WERI-Rb-1 (cell line): ENCODE measurements around the gene POR.
"Not testable (repeated sequence)": the region's sequence is repeated elsewhere in the genome, so short reads cannot be mapped to it uniquely, and the experiment has no call there.

Source experiments
- DNase-seq: peaks from one replicate; pipeline ENCODE4 v3.0.0-alpha.2; 2020
- H3K27ac ChIP-seq: fragments of 250-450 bp; sonication (Bioruptor Pico); 2 replicates; pipeline ENCODE4 v1.5.1; 2020; ENCODE audit warnings: mild to moderate bottlenecking, moderate library complexity
- H3K27me3 ChIP-seq: fragments of 250-450 bp; sonication (Bioruptor Pico); 2 replicates; pipeline ENCODE4 v1.5.1; 2021; ENCODE audit warnings: mild to moderate bottlenecking, low read depth, moderate library complexity; ENCODE audit not compliant: insufficient read depth, severe bottlenecking
- H3K36me3 ChIP-seq: fragments of 250-450 bp; sonication (Bioruptor Pico); 2 replicates; pipeline ENCODE4 v1.5.1; 2020; ENCODE audit warnings: mild to moderate bottlenecking, moderate library complexity
- H3K4me3 ChIP-seq: 2 replicates; pipeline ENCODE4 v1.5.1; 2011; ENCODE audit warnings: low read depth, mild to moderate bottlenecking, control low read depth, low read length
- H3K9me3 ChIP-seq: fragments of 250-450 bp; sonication (Bioruptor Pico); 2 replicates; pipeline ENCODE4 v1.5.1; 2021; ENCODE audit warnings: mild to moderate bottlenecking, moderate library complexity; ENCODE audit not compliant: severe bottlenecking
- TF ChIP-seq, protein P1 (sequence below): IDR thresholded peaks from 2 replicates; pipeline ENCODE4 v1.5.1; 2011; ENCODE audit warnings: low read depth, mild to moderate bottlenecking, control low read depth, inconsistent platforms, low read length

Gene POR

DNA sequence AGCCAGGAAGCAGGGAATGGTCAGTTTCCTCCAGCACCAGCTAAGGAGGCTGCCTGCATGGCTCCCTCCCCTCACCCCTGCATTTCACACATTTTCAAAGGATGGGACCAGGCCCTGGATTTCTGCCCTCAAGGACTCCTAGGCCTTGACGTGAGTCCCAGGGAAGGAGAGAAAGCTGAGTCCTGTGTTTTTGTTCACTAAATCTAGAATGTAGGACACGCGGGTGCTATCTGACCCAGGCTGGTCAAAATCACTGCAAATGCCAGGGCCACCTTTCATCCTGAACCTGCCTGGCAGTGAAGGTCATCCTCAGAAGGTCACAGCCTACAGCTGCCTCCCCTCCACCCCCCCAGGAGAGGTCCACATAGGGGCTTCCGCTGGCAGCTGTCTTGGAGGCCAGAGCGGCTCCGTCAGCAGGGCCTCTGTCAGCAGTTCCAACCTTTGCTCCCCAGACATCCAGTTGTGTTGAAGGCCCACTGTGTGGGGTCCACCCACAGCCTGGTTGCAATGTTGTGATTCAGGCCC lies 18.1 kb upstream of the POR start:
- TF ChIP-seq, protein P1, sequence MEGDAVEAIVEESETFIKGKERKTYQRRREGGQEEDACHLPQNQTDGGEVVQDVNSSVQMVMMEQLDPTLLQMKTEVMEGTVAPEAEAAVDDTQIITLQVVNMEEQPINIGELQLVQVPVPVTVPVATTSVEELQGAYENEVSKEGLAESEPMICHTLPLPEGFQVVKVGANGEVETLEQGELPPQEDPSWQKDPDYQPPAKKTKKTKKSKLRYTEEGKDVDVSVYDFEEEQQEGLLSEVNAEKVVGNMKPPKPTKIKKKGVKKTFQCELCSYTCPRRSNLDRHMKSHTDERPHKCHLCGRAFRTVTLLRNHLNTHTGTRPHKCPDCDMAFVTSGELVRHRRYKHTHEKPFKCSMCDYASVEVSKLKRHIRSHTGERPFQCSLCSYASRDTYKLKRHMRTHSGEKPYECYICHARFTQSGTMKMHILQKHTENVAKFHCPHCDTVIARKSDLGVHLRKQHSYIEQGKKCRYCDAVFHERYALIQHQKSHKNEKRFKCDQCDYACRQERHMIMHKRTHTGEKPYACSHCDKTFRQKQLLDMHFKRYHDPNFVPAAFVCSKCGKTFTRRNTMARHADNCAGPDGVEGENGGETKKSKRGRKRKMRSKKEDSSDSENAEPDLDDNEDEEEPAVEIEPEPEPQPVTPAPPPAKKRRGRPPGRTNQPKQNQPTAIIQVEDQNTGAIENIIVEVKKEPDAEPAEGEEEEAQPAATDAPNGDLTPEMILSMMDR: no peak
- Histone ChIP-seq H3K9me3 (no peaks in the 10 kb centered on the region), H3K36me3 (no peaks in the 10 kb centered on the region), H3K27me3 (no peaks in the 10 kb centered on the region), H3K27ac (no peak overlapping the region), H3K4me3 (no peak overlapping the region)
- DNase-seq: no peak

DNA sequence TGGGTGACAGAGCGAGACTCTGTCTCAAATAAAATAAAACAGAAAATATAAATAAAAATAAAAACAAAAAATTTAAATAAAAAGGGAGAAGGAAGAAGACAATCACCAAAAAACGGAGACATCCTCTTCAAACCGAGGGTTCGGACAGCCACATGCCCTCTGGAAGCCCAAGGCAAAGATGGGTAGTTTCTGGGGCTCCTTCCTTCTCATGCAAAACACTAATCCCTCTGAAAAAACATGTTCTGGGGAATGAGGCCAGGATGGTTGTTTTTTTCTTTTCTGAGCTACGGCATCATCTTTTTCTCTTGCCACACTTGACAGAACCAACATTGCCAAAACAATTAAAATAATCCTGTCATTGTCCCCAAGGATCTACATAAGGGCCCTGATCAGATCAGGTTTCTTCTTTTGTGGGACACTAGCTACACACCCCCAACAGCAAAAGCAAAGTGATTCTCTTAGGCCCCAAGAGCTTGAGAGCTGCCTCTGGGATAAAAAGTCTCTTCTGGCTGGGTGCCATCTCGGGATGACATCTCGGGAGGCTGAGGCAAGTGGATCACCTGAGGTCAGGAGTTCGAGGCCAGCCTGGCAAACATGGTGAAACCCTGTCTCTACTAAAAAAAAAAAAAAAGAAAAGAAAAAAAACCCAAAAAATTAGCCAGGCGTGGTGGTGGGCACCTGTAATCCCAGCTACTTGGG lies 14.2 kb upstream of the POR start:
- Histone ChIP-seq H3K9me3 (no peaks in the 10 kb centered on the region), H3K4me3 (no peak overlapping the region), H3K27me3 (no peaks in the 10 kb centered on the region), H3K27ac (no peak overlapping the region), H3K36me3 (no peaks in the 10 kb centered on the region)
- TF ChIP-seq, protein P1: no peak
- DNase-seq: no peak

DNA sequence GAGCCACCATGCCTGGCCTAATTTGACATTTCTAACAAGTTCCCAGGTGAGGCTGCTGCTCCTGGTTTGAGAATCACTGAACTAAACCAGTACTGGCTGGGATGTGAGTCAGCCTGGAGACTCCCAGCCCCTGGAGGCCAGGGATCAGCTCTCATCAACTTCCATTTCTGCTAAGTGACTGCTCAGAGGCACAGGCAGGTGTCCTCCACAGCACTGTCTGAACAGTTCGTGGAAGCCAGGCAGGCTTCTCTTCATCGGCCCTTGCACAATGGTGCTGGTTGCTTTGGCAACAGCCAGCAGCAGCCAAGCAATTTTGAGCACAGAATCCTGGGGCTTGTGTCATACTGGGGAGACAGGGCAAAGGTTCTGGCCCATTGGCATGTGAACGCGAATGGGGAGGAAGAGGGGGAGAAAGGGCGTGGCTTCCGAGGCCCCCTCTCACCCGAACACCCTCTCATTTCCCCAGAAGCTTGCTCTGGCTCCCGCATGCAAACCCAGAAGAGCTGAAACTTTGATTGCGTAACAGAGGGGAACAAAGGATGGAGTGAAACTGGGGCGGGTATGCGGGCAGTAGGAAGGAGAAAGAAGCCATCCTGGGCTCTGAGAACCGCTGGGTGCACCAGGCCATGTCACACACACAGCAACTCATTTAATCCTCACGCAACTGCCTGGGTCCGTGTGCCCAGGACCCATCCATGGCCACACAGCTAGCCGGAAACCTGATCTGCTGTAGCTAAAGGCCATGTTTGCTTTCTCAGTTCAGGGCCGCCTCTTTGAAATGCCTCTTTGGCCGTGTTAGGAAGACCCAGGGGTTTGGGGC lies 9.0 kb upstream of the POR start:
- Histone ChIP-seq H3K36me3 (no peaks in the 10 kb centered on the region), H3K27ac (no peak overlapping the region), H3K9me3 (no peaks in the 10 kb centered on the region), H3K27me3 (no peaks in the 10 kb centered on the region), H3K4me3 (no peak overlapping the region)
- TF ChIP-seq, protein P1: no peak
- DNase-seq: no peak

DNA sequence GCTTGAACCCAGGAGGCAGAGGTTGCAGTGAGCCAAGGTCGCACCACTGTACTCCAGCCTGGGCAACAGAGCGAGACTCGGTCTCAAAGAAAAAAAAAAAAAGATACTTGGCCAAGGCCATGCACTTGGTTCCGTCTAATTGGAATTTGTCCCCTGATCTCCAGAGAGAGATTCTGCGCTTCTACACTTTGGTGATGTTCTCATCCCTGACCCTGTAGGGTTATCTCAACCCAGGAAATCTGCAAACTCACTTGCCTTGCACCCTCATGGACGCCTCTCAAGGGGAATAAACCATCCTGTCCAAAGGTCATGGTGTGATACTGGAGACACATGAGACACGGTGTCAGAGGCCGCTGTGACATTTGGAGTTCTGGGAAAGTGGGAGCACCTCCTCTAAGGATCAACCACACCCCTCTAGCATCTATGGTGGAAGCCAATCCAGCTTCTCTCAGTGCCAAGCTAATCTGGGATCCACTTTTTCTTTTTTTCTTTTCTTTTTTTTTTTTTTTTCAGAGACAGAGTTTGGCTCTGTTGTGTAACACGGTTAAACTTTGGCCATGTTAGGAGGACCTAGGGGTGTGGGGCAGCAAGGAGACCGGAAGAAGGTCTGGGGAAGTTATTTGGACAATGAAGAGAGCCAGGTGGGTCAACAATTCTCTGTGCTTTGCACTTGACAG lies 7.8 kb upstream of the POR start:
- TF ChIP-seq, protein P1: no peak
- Histone ChIP-seq H3K27ac (no peak overlapping the region), H3K36me3 (no peaks in the 10 kb centered on the region), H3K27me3 (no peaks in the 10 kb centered on the region), H3K4me3 (no peak overlapping the region), H3K9me3 (no peaks in the 10 kb centered on the region)
- DNase-seq: no peak

DNA sequence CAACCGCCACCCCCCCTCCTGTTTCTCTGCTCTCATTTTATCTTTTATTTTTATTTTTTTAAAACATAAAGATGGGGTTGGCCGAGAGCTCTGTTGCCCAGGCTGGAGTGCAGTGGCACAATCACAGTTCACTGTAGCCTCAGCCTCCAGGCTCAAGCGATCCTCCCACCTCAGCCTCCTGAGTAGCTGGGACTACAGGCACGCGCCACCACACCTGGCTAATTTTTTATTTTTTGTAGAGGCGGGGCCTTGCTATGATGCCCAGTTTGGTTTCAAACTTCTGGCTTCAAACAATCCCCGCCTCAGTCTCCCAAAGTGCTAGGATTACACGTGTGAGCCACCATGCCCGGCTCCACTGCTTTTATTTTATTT lies 7.3 kb upstream of the POR start:
- H3K27ac ChIP-seq, H3K4me3 ChIP-seq, DNase-seq, H3K9me3 ChIP-seq, H3K36me3 ChIP-seq, H3K27me3 ChIP-seq: not testable (repeated sequence)

DNA sequence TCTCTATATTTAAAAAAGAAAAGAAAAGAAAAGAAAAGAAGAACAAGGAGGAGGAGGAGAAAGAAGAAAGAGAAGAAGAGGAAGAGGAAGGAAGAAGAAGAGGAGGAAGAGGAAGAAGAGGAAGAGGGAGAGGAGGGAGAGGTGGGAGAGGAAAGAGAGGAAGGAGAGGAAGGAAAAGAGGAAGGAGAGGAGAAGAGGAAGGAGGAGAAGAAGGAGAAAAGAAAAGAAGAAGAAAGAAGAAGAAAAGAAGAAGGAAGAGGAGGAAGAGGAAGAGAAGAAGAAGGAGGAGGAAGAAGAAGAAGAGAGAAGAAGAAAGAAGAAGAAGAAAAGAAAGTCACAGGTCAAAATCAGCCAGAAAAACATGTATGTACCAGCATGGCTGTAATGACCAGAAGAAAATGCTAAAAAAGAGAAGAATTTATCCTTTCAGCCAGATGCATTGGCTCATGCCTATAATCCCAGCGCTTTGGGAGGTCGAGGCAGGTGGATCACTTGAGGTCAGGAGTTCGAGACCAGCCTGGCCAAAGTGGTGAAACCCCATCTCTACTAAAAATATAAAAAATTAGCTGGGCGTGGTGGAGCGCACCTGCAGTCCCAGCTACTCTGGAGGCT lies 5.3 kb upstream of the POR start:
- no peak overlapping the region for H3K4me3 ChIP-seq
- no peaks in the 10 kb centered on the region for H3K9me3 ChIP-seq
- TF ChIP-seq, protein P1: no peak
- no peak for DNase-seq
- H3K27ac ChIP-seq: no peak overlapping the region
- no peaks in the 10 kb centered on the region for H3K36me3 ChIP-seq
- H3K27me3 ChIP-seq: no peaks in the 10 kb centered on the region

DNA sequence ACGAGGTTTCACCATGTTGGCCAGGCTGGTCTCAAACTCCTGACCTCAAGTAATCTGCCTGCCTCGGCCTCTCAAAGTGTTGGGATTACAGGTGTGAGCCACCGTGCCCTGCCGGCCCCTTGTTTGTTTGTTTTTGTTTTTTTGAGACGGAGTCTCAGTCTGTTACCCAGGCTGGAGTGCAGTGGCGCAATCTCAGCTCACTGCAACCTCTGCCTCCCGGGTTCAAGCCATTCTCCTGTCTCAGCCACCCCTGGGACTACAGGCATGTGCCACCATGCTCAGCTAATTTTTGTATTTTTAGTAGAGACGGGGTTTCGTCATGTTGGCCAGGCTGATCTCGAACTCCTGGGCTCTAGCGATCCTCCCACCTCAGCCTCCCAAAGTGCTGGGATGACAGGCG lies 3.8 kb upstream of the POR start:
- H3K27me3 ChIP-seq, H3K36me3 ChIP-seq, H3K4me3 ChIP-seq, H3K27ac ChIP-seq, H3K9me3 ChIP-seq, DNase-seq: not testable (repeated sequence)
